Measurements from ENCODE around the gene TOR4A. TPM values are rescaled to one million over a fixed set of nuclear protein-coding genes. Genes with fewer than 3 reads are reported as not detected.
A peak's percentile ranks its signal among the peaks of the same experiment; 100 is the strongest.
"Not testable (repeated sequence)": the region's sequence is repeated elsewhere in the genome, so short reads cannot be mapped to it uniquely, and the experiment has no call there.

The TOR4A gene
- total RNA-seq, 2 donors from 2014 or later, result 26.4 to 43.5 TPM

- no peak for TF ChIP-seq CTCF (IDR thresholded peaks at IDR 0.05)
- Histone ChIP-seq H3K27ac (no peak overlapping the region), H3K27me3 (replicated peaks; ENCODE audit: insufficient read depth) (no peaks in the 10 kb centered on the region), H3K36me3 (no peaks in the 10 kb centered on the region), H3K4me1 (ENCODE audit: control insufficient read depth in 1 of 2, low read depth in 2 of 2) (peaks cover 14 to 26% of the 10 kb centered on the region in 2 donors), H3K4me3 (no peak overlapping the region), H3K9me3 (no peaks in the 10 kb centered on the region)
- no peak for DNase-seq (ENCODE audit: low spot score)
- no peak for ATAC-seq (ENCODE audit: insufficient number of reproducible peaks, low FRiP score, low read depth)
These were observed 20.7 kb upstream of the TOR4A start for GRCh38 chr9:137256856-137257255.

GRCh38 chr9:137262173-137262908 lies 15.2 kb upstream of the TOR4A start:
- H3K27me3 ChIP-seq (replicated peaks; ENCODE audit: insufficient read depth); DNase-seq (ENCODE audit: low spot score); ATAC-seq (ENCODE audit: insufficient number of reproducible peaks, low FRiP score, low read depth); H3K4me3 ChIP-seq; H3K9me3 ChIP-seq; H3K4me1 ChIP-seq (ENCODE audit: control insufficient read depth in 1 of 2, low read depth in 2 of 2); H3K27ac ChIP-seq: not testable (repeated sequence)
- peak; percentile 50 for TF ChIP-seq CTCF (IDR thresholded peaks at IDR 0.05)
- H3K36me3 ChIP-seq, result peaks cover 37% of the 10 kb centered on the region

GRCh38 chr9:137262909-137263285 lies 14.6 kb upstream of the TOR4A start:
- peaks cover 38% of the 10 kb centered on the region for H3K36me3 ChIP-seq
- ATAC-seq (ENCODE audit: insufficient number of reproducible peaks, low FRiP score, low read depth) (no peak), DNase-seq (ENCODE audit: low spot score) (no peak)
- H3K9me3 ChIP-seq, result no peaks in the 10 kb centered on the region
- H3K4me1 ChIP-seq (ENCODE audit: control insufficient read depth in 1 of 2, low read depth in 2 of 2), result peaks cover 0 to 3% of the 10 kb centered on the region in 2 donors
- H3K27me3 ChIP-seq (replicated peaks; ENCODE audit: insufficient read depth), result no peaks in the 10 kb centered on the region
- H3K4me3 ChIP-seq, result no peak overlapping the region
- no peak overlapping the region for H3K27ac ChIP-seq
- no peak for TF ChIP-seq CTCF (IDR thresholded peaks at IDR 0.05)

GRCh38 chr9:137263506-137263905 lies 14.0 kb upstream of the TOR4A start:
- H3K9me3 ChIP-seq, result no peaks in the 10 kb centered on the region
- DNase-seq (ENCODE audit: low spot score) (no peak), ATAC-seq (ENCODE audit: insufficient number of reproducible peaks, low FRiP score, low read depth) (no peak)
- no peaks in the 10 kb centered on the region for H3K27me3 ChIP-seq (replicated peaks; ENCODE audit: insufficient read depth)
- H3K36me3 ChIP-seq, result peaks cover 38% of the 10 kb centered on the region
- TF ChIP-seq CTCF (IDR thresholded peaks at IDR 0.05), result no peak
- H3K4me3 ChIP-seq, result no peak overlapping the region
- H3K27ac ChIP-seq, result no peak overlapping the region
- H3K4me1 ChIP-seq (ENCODE audit: control insufficient read depth in 1 of 2, low read depth in 2 of 2), result peaks cover 0 to 9% of the 10 kb centered on the region in 2 donors

- Histone ChIP-seq H3K27me3 (replicated peaks; ENCODE audit: insufficient read depth) (no peaks in the 10 kb centered on the region), H3K36me3 (peaks cover 38% of the 10 kb centered on the region), H3K4me3 (no peak overlapping the region), H3K27ac (no peak overlapping the region), H3K4me1 (ENCODE audit: control insufficient read depth in 1 of 2, low read depth in 2 of 2) (peaks cover 3 to 15% of the 10 kb centered on the region in 2 donors), H3K9me3 (no peaks in the 10 kb centered on the region)
- DNase-seq (ENCODE audit: low spot score), result no peak
- ATAC-seq (ENCODE audit: insufficient number of reproducible peaks, low FRiP score, low read depth), result no peak
- TF ChIP-seq CTCF (IDR thresholded peaks at IDR 0.05), result no peak
These were observed 13.5 kb upstream of the TOR4A start for GRCh38 chr9:137264067-137264466.
